HCT116 (cell line): ENCODE data around the gene PLD6. TPM values are rescaled to one million over a fixed set of nuclear protein-coding genes. Genes with fewer than 3 reads are reported as not detected.

Experiments used
- ATF3 ChIP-seq: IDR thresholded peaks from 2 replicates; pipeline ENCODE4 v1.6.1; 2012
- CBX3 ChIP-seq: IDR thresholded peaks from 2 replicates; pipeline ENCODE4 v1.6.1; 2012; ENCODE audit warnings: low read depth
- CTCF ChIP-seq, 3 experiments: fragments of 200-600 bp in 1 of 3; sonication (generic) in 1 of 3; IDR thresholded peaks in 2 of 3; conservative IDR thresholded peaks in 1 of 3; 2 replicates each; pipeline ENCODE4 v1.5.1; 2012 to 2017; ENCODE audit warnings: low read depth in 2 of 3, low read length in 2 of 3, antibody characterized with exemption in 1 of 3, borderline replicate concordance in 1 of 3, control low read depth in 1 of 3, mild to moderate bottlenecking in 1 of 3, mixed read lengths in 1 of 3, mixed run types in 1 of 3, moderate library complexity in 1 of 3; ENCODE audit not compliant: insufficient read depth in 1 of 3
- EGR1 ChIP-seq: IDR thresholded peaks from 2 replicates; pipeline ENCODE4 v1.6.1; 2012; ENCODE audit warnings: low read depth
- FOSL1 ChIP-seq: IDR thresholded peaks from 2 replicates; pipeline ENCODE4 v1.6.1; 2012; ENCODE audit warnings: low read depth
- RAD21 ChIP-seq: IDR thresholded peaks from 2 replicates; pipeline ENCODE4 v1.6.1; 2012; ENCODE audit warnings: low read depth, mild to moderate bottlenecking
- REST ChIP-seq: IDR thresholded peaks from 2 replicates; pipeline ENCODE4 v1.6.1; 2012; ENCODE audit warnings: low read depth
- SRF ChIP-seq: IDR thresholded peaks from 2 replicates; pipeline ENCODE4 v1.6.1; 2012; ENCODE audit warnings: low read depth
- ZFX ChIP-seq: fragments of 450-650 bp; IDR thresholded peaks from 2 replicates; pipeline ENCODE4 v1.6.1; 2017
- total RNA-seq: library from RNA; stranded (reverse); gene quantifications from one replicate; pipeline ENCODE4 v1.2.1, GENCODE V29; 2021; ENCODE audit not compliant: unreplicated experiment

Gene PLD6
- total RNA-seq, 1 experiment from 2014 or later = 15.6 TPM

- no peak for TF ChIP-seq REST
- TF ChIP-seq ZFX = no peak
- no peak for TF ChIP-seq FOSL1
- no peak for TF ChIP-seq ATF3
- TF ChIP-seq CTCF (IDR thresholded peaks at IDR 0.05 in 2 of 3, conservative IDR thresholded peaks at IDR 0.05 in 1 of 3; ENCODE audit: borderline replicate concordance in 1 of 3, insufficient read depth in 1 of 3, low read depth in 2 of 3, low read length in 2 of 3) = no peak
- no peak for TF ChIP-seq CBX3
- TF ChIP-seq EGR1 = no peak
- no peak for TF ChIP-seq SRF
- TF ChIP-seq RAD21 = no peak
These were observed 33.9 kb downstream of the PLD6 start (continued) for GRCh38 chr17:17172001-17172939.
